HG03159 (cell line): ENCODE results near the gene PIGT.
"Not testable (repeated sequence)": the region's sequence is repeated elsewhere in the genome, so short reads cannot be mapped to it uniquely, and the experiment has no call there.

ENCODE experiments used
- ATAC-seq: cut with Tn5 transposase; IDR thresholded peaks from one replicate; pipeline ENCODE4 v1.9.1; 2021; ENCODE audit warnings: mild to moderate bottlenecking, moderate library complexity; ENCODE audit not compliant: unreplicated experiment

Gene PIGT

DNA sequence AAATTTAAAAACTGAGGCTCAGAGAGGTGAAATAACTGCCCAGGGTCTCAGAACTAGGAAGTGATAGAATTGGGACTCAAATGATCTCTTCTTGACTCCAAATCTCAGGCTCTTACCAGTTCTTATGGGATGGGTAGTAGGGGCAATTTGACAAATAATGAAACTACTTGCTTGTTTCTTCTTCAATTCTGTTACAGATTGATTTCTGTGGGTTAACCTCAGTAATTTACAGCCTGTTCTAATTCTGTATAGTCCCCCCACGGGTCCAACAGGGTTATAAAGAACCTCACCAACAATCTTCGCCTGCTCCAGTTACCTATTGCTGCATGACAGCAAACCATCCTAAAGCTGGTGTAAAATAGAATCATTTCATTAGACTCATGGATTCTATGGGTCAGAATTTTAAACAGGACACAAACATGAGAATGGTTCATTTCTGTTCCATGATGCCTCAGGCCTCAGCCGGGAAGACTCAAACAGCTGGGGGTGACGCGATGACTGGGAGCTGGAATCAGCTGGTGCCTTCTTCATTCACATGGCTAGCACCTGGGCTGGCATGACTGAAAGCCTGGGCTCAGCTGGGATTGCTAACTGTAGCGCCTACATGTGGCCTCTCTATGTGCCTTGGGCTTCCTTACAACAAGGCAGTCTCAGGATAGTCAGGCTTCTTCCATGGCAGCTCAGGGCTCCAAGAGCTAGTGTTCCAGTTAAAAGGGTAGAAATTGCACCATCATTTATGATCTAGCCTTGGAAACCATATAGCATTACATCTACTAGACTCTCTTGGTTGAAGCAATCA lies 47.0 kb downstream of the PIGT start:
- ATAC-seq = no peak

GRCh38 chr20:45463709-45464108 lies 47.8 kb downstream of the PIGT start:
- no peak for ATAC-seq

DNA sequence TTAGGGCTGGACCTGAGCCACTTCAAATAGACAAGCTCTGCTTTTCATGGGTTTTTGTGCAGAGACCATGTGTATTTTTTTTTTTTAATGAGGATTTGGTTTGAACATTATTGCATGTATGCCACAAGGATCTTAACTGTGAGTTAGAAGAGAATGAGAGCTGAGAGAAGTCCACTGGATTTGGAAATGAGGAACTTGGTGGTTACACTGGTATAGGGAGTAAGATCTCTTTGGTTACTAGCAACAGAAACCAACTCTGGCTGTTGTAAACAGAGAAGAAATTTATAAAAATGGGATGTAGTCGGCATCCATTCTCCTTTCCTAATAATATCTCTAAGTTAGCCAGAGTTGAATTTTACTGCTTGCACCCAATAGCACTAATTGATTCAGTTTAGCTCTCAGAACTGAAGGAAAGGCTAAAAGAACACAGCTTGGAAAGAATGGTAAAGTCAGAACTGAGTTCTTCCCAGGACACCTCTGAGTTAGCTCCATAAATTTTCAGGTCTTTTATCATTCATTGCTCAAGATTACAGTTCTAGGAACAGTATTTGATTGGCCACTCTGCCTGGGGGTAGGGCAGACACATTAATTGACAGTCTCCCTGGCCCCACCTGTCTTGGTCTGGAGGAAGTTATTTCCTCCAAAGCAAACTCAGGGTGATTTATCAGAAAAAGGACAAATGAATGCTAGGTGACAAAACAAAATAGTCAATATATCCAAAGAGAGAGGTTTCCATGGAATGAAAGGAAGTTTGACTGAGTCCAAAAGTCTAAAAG lies 49.7 kb downstream of the PIGT start:
- no peak for ATAC-seq

DNA sequence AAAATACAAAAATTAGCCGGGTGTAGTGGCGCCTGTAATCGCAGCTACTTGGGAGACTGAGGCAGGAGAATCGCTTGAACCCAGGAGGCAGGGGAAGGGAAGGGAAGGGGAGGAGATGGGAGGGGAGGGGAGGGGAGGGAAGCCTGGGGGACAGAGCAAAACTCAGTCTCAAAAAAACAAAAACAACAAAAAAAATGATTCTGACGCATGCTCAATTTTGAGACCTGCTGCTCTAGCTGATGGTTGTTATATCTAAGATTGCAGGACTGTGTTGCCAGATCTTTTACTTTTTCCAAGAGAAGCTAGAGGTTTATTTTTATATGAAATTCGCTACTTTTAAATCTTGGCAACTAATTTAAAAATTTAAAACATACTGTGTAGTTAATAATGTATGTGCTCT lies 51.2 kb downstream of the PIGT start:
- no peak for ATAC-seq

- no peak for ATAC-seq
Measured at GRCh38 chr20:45467861-45468260, 51.9 kb downstream of the PIGT start.

GRCh38 chr20:45469336-45470261 lies 53.7 kb downstream of the PIGT start, which contains the start of gene WFDC2:
WFDC2 (plus strand) TSS chr20:45469753; CDS start chr20:45469782, 29 bp downstream.
- no peak for ATAC-seq

GRCh38 chr20:45470262-45470931 lies 54.5 kb downstream of the PIGT start:
- ATAC-seq = no peak

- no peak for ATAC-seq
Measured at GRCh38 chr20:45470937-45471336, 55.0 kb downstream of the PIGT start.

DNA sequence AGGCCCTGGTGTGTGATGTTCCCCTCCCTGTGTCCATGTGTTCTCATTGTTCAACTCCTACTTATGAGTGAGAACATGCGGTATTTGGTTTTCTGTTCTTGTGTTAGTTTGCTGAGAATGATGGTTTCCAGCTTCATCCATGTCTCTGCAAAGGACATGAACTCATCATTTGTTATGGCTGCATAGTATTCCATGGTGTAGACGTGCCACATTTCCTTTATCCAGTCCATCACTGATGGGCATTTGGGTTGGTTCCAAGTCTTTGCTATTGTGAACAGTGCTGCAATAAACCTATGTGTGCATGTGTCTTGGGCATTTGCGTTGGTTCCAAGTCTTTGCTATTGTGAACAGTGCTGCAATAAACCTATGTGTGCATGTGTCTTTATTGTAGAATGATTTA lies 56.3 kb downstream of the PIGT start:
- not testable (repeated sequence) for ATAC-seq
